Measurements from ENCODE around the gene GSTM3. TPM values are rescaled to one million over a fixed set of nuclear protein-coding genes. Genes with fewer than 3 reads are reported as not detected.

GSTM3 gene
- total RNA-seq, 1 experiment from 2014 or later: 2.2 TPM

DNA sequence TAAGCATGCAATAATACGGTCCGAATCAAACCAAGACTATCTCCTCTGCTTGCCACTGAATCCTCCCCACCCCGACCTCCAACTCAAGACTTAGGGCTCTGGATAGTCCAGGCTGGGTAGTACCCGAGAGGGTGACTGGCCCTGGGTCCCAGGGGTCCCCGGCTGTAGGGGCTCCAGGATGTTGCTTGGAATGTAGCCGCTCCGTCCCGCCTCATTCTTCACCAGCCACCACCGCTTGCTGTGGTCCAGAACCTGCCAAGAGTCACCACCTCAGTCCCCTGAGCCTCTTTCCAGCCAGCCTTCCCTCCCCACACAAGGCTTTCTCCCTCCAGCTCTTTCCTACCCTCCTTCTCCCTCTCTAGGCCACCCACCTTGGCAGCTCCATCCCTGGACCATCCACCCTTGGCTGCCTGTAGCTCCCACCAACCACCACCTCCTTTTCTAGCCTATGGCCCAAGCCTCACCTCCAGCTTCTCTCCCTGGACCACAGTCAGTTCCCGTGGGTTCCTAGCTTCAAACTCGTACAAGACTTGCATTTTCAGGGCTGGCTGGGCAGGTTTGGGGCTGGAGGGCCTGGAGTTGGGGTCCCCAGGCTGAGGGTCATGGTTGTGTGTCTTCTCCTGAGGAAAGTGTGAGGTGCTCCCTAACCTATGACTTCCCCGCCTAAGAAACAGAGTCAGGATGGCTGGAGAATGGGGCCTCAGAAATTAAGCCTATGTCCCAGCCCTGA, 10.9 kb upstream of the GSTM3 start:
- Mint-ChIP-seq H3K36me3 (peaks cover 8% of the 10 kb centered on the region), H3K9me3 (peaks cover 27% of the 10 kb centered on the region), H3K27me3 (ENCODE audit: low read depth) (peaks cover 19% of the 10 kb centered on the region), H3K4me1 (no peaks in the 10 kb centered on the region), H3K27ac (no peak overlapping the region), H3K4me3 (no peak overlapping the region)
- DNase-seq (ENCODE audit: low spot score) (no peak), ATAC-seq (no peak)
- ChIA-PET POLR2A (no interaction called here), CTCF (interaction anchor here (2.9 kb wide), 1 partner anchor 233 kb away, joined by 10 read pairs; the partner anchor contains the start of gene AHCYL1)
- TF ChIP-seq, protein P1, sequence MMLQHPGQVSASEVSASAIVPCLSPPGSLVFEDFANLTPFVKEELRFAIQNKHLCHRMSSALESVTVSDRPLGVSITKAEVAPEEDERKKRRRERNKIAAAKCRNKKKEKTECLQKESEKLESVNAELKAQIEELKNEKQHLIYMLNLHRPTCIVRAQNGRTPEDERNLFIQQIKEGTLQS (CRISPR knock-in tag; conservative IDR thresholded peaks at IDR 0.05): no peak
- TF ChIP-seq, protein P2, sequence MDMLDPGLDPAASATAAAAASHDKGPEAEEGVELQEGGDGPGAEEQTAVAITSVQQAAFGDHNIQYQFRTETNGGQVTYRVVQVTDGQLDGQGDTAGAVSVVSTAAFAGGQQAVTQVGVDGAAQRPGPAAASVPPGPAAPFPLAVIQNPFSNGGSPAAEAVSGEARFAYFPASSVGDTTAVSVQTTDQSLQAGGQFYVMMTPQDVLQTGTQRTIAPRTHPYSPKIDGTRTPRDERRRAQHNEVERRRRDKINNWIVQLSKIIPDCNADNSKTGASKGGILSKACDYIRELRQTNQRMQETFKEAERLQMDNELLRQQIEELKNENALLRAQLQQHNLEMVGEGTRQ (CRISPR knock-in tag; IDR thresholded peaks at IDR 0.05): no peak
- TF ChIP-seq JAZF1 (CRISPR knock-in tag; IDR thresholded peaks at IDR 0.05): no peak
- no peak for TF ChIP-seq HMGA2 (CRISPR knock-in tag; IDR thresholded peaks at IDR 0.05)
- TF ChIP-seq, protein P3, sequence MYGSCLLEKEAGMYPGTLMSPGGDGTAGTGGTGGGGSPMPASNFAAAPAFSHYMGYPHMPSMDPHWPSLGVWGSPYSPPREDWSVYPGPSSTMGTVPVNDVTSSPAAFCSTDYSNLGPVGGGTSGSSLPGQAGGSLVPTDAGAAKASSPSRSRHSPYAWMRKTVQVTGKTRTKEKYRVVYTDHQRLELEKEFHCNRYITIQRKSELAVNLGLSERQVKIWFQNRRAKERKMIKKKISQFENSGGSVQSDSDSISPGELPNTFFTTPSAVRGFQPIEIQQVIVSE (CRISPR knock-in tag; IDR thresholded peaks at IDR 0.05; ENCODE audit: borderline replicate concordance): no peak
- TF ChIP-seq, protein P4, sequence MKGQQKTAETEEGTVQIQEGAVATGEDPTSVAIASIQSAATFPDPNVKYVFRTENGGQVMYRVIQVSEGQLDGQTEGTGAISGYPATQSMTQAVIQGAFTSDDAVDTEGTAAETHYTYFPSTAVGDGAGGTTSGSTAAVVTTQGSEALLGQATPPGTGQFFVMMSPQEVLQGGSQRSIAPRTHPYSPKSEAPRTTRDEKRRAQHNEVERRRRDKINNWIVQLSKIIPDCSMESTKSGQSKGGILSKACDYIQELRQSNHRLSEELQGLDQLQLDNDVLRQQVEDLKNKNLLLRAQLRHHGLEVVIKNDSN (CRISPR knock-in tag; IDR thresholded peaks at IDR 0.05): no peak
- no peak for TF ChIP-seq EMX1 (CRISPR knock-in tag; IDR thresholded peaks at IDR 0.05)
- no peak for TF ChIP-seq CBFB (CRISPR knock-in tag; IDR thresholded peaks at IDR 0.05; ENCODE audit: low read depth)
- TF ChIP-seq, protein P5, sequence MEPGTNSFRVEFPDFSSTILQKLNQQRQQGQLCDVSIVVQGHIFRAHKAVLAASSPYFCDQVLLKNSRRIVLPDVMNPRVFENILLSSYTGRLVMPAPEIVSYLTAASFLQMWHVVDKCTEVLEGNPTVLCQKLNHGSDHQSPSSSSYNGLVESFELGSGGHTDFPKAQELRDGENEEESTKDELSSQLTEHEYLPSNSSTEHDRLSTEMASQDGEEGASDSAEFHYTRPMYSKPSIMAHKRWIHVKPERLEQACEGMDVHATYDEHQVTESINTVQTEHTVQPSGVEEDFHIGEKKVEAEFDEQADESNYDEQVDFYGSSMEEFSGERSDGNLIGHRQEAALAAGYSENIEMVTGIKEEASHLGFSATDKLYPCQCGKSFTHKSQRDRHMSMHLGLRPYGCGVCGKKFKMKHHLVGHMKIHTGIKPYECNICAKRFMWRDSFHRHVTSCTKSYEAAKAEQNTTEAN (CRISPR knock-in tag; IDR thresholded peaks at IDR 0.05): no peak
- TF ChIP-seq MYBL2 (CRISPR knock-in tag; IDR thresholded peaks at IDR 0.05): no peak
- TF ChIP-seq ATF1 (CRISPR knock-in tag; IDR thresholded peaks at IDR 0.05): no peak
- TF ChIP-seq, protein P6, sequence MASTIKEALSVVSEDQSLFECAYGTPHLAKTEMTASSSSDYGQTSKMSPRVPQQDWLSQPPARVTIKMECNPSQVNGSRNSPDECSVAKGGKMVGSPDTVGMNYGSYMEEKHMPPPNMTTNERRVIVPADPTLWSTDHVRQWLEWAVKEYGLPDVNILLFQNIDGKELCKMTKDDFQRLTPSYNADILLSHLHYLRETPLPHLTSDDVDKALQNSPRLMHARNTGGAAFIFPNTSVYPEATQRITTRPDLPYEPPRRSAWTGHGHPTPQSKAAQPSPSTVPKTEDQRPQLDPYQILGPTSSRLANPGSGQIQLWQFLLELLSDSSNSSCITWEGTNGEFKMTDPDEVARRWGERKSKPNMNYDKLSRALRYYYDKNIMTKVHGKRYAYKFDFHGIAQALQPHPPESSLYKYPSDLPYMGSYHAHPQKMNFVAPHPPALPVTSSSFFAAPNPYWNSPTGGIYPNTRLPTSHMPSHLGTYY (CRISPR knock-in tag; IDR thresholded peaks at IDR 0.05): no peak

DNA sequence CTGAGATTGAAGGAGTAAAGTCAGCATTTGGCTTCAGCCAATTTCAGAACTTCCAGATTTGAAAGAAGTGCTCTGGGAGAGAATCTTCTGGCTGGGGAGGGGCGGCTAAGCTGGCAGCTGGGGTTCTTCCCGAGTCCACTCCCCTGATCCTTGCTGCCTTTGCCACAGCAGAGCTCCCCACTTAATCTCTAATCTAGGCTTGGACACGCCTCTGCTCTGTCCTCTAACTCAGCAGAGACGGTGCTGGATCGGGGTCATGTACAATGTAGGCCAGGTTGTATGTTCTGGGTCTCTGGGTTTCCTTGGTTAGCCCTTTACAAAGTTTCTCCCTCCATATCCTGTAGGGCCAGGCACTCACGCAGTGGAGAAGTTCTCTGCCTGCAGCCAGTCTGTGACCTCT, 10.1 kb upstream of the GSTM3 start:
- no peak for TF ChIP-seq ZNF219 (CRISPR knock-in tag; IDR thresholded peaks at IDR 0.05; ENCODE audit: borderline replicate concordance)
- no peak for TF ChIP-seq NR1H2 (CRISPR knock-in tag; IDR thresholded peaks at IDR 0.05)
- TF ChIP-seq ZNF423 (CRISPR knock-in tag; IDR thresholded peaks at IDR 0.05): no peak
- TF ChIP-seq, protein P7, sequence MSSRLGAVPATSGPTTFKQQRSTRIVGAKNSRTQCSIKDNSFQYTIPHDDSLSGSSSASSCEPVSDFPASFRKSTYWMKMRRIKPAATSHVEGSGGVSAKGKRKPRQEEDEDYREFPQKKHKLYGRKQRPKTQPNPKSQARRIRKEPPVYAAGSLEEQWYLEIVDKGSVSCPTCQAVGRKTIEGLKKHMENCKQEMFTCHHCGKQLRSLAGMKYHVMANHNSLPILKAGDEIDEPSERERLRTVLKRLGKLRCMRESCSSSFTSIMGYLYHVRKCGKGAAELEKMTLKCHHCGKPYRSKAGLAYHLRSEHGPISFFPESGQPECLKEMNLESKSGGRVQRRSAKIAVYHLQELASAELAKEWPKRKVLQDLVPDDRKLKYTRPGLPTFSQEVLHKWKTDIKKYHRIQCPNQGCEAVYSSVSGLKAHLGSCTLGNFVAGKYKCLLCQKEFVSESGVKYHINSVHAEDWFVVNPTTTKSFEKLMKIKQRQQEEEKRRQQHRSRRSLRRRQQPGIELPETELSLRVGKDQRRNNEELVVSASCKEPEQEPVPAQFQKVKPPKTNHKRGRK (CRISPR knock-in tag; IDR thresholded peaks at IDR 0.05; ENCODE audit: borderline replicate concordance): no peak
- TF ChIP-seq, protein P6 (CRISPR knock-in tag; IDR thresholded peaks at IDR 0.05): no peak
- no peak for TF ChIP-seq ZNF138 (CRISPR knock-in tag; conservative IDR thresholded peaks at IDR 0.05)
- TF ChIP-seq, protein P8, sequence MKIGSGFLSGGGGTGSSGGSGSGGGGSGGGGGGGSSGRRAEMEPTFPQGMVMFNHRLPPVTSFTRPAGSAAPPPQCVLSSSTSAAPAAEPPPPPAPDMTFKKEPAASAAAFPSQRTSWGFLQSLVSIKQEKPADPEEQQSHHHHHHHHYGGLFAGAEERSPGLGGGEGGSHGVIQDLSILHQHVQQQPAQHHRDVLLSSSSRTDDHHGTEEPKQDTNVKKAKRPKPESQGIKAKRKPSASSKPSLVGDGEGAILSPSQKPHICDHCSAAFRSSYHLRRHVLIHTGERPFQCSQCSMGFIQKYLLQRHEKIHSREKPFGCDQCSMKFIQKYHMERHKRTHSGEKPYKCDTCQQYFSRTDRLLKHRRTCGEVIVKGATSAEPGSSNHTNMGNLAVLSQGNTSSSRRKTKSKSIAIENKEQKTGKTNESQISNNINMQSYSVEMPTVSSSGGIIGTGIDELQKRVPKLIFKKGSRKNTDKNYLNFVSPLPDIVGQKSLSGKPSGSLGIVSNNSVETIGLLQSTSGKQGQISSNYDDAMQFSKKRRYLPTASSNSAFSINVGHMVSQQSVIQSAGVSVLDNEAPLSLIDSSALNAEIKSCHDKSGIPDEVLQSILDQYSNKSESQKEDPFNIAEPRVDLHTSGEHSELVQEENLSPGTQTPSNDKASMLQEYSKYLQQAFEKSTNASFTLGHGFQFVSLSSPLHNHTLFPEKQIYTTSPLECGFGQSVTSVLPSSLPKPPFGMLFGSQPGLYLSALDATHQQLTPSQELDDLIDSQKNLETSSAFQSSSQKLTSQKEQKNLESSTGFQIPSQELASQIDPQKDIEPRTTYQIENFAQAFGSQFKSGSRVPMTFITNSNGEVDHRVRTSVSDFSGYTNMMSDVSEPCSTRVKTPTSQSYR (CRISPR knock-in tag; IDR thresholded peaks at IDR 0.05): no peak
- TF ChIP-seq, protein P9, sequence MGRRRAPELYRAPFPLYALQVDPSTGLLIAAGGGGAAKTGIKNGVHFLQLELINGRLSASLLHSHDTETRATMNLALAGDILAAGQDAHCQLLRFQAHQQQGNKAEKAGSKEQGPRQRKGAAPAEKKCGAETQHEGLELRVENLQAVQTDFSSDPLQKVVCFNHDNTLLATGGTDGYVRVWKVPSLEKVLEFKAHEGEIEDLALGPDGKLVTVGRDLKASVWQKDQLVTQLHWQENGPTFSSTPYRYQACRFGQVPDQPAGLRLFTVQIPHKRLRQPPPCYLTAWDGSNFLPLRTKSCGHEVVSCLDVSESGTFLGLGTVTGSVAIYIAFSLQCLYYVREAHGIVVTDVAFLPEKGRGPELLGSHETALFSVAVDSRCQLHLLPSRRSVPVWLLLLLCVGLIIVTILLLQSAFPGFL (CRISPR knock-in tag; IDR thresholded peaks at IDR 0.05; ENCODE audit: borderline replicate concordance): no peak
- TF ChIP-seq SP1 (CRISPR knock-in tag; conservative IDR thresholded peaks at IDR 0.05): no peak
- H3K27ac Mint-ChIP-seq: no peak overlapping the region
- ATAC-seq (no peak), DNase-seq (ENCODE audit: low spot score) (no peak)
- no peaks in the 10 kb centered on the region for H3K4me1 Mint-ChIP-seq
- peaks cover 19% of the 10 kb centered on the region for H3K27me3 Mint-ChIP-seq (ENCODE audit: low read depth)
- H3K4me3 Mint-ChIP-seq: no peak overlapping the region
- POLR2A ChIA-PET: no interaction called here
- peaks cover 29% of the 10 kb centered on the region for H3K9me3 Mint-ChIP-seq
- CTCF ChIA-PET: no interaction called here
- H3K36me3 Mint-ChIP-seq: peaks cover 8% of the 10 kb centered on the region
